ENCODE measurements around the gene ANKRD6. TPM values are rescaled to one million over a fixed set of nuclear protein-coding genes. Genes with fewer than 3 reads are reported as not detected.

ANKRD6 gene
- total RNA-seq, 1 experiment from 2014 or later, result 5.6 TPM

GRCh38 chr6:89580997-89581666, 148.2 kb downstream of the ANKRD6 start:
- no peaks in the 10 kb centered on the region for H3K9me3 ChIP-seq (ENCODE audit: low read length)
- no peak for DNase-seq
- H3F3A ChIP-seq (ENCODE audit: low read length, unreplicated experiment), result no peaks in the 10 kb centered on the region
- no peak overlapping the region for H3K9ac ChIP-seq (ENCODE audit: low read length)
- H3K79me2 ChIP-seq (ENCODE audit: low read length), result no peaks in the 10 kb centered on the region
- H3K9me2 ChIP-seq (replicated peaks; ENCODE audit: low read length), result no peaks in the 10 kb centered on the region
- no peak for ATAC-seq
- H3K27ac ChIP-seq (ENCODE audit: low read length), result no peak overlapping the region
- H3K36me3 ChIP-seq (ENCODE audit: low read depth, low read length), result no peaks in the 10 kb centered on the region
- POLR2A ChIA-PET (ENCODE audit: unreplicated experiment), result no interaction called here
- no peak for TF ChIP-seq EZH2phosphoT487 (IDR thresholded peaks at IDR 0.05; ENCODE audit: borderline replicate concordance, low read length)
- H3K4me3 ChIP-seq (ENCODE audit: low read length), result no peak overlapping the region
- no peaks in the 10 kb centered on the region for H3K27me3 ChIP-seq (ENCODE audit: low read length)
- H2AFZ ChIP-seq (ENCODE audit: low read length), result no peak overlapping the region
- H3K4me2 ChIP-seq (ENCODE audit: low read length), result no peak overlapping the region
- H3K4me1 ChIP-seq (ENCODE audit: insufficient read depth, low read length), result no peaks in the 10 kb centered on the region
- CTCF ChIA-PET, result no interaction called here
- H4K20me1 ChIP-seq (ENCODE audit: low read length), result no peaks in the 10 kb centered on the region
- BruUV-seq (replicated peaks), result no TSS peak
- intact Hi-C loops (cut with micrococcal nuclease), result no loop called here

DNA sequence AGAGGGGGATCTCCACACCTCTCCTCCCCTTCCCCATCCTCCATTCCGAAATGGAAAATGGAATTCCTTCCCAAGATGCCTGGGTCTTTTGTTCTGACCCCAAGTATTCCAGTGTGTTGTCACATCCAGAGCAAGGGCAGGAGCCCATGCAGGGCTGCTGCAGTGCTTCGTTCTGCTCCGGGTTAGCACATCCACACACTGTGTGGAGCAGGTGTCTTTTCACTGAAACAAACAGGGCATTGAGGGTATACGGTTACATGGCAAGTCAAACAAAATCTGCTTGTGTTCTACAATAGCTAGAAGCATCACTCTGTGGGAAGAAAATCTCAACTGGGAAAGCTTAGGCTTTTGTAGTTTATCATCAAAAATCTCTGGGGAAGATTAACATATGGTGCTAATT, 148.7 kb downstream of the ANKRD6 start:
- Histone ChIP-seq H3K36me3 (ENCODE audit: low read depth, low read length) (no peaks in the 10 kb centered on the region), H3F3A (ENCODE audit: low read length, unreplicated experiment) (no peaks in the 10 kb centered on the region), H3K9ac (ENCODE audit: low read length) (no peak overlapping the region), H3K4me3 (ENCODE audit: low read length) (no peak overlapping the region), H3K4me2 (ENCODE audit: low read length) (no peak overlapping the region), H4K20me1 (ENCODE audit: low read length) (no peaks in the 10 kb centered on the region), H3K9me3 (ENCODE audit: low read length) (no peaks in the 10 kb centered on the region), H3K9me2 (replicated peaks; ENCODE audit: low read length) (no peaks in the 10 kb centered on the region), H2AFZ (ENCODE audit: low read length) (no peak overlapping the region), H3K27me3 (ENCODE audit: low read length) (no peaks in the 10 kb centered on the region), H3K27ac (ENCODE audit: low read length) (no peak overlapping the region), H3K79me2 (ENCODE audit: low read length) (no peaks in the 10 kb centered on the region), H3K4me1 (ENCODE audit: insufficient read depth, low read length) (no peaks in the 10 kb centered on the region)
- ATAC-seq, result no peak
- ChIA-PET CTCF (no interaction called here), POLR2A (ENCODE audit: unreplicated experiment) (no interaction called here)
- no peak for DNase-seq
- no TSS peak for BruUV-seq (replicated peaks)
- TF ChIP-seq, protein P1, sequence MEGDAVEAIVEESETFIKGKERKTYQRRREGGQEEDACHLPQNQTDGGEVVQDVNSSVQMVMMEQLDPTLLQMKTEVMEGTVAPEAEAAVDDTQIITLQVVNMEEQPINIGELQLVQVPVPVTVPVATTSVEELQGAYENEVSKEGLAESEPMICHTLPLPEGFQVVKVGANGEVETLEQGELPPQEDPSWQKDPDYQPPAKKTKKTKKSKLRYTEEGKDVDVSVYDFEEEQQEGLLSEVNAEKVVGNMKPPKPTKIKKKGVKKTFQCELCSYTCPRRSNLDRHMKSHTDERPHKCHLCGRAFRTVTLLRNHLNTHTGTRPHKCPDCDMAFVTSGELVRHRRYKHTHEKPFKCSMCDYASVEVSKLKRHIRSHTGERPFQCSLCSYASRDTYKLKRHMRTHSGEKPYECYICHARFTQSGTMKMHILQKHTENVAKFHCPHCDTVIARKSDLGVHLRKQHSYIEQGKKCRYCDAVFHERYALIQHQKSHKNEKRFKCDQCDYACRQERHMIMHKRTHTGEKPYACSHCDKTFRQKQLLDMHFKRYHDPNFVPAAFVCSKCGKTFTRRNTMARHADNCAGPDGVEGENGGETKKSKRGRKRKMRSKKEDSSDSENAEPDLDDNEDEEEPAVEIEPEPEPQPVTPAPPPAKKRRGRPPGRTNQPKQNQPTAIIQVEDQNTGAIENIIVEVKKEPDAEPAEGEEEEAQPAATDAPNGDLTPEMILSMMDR (conservative IDR thresholded peaks at IDR 0.05; ENCODE audit: low read depth, low read length), result no peak
- TF ChIP-seq EZH2phosphoT487 (IDR thresholded peaks at IDR 0.05; ENCODE audit: borderline replicate concordance, low read length), result no peak
- no peak for TF ChIP-seq EZH2 (IDR thresholded peaks at IDR 0.05; ENCODE audit: low read length, unreplicated experiment)
- intact Hi-C loops (cut with micrococcal nuclease), result no loop called here

- TF ChIP-seq, protein P1 (conservative IDR thresholded peaks at IDR 0.05; ENCODE audit: low read depth, low read length), result no peak
- TF ChIP-seq EZH2phosphoT487 (IDR thresholded peaks at IDR 0.05; ENCODE audit: borderline replicate concordance, low read length) (no peak), EZH2 (IDR thresholded peaks at IDR 0.05; ENCODE audit: low read length, unreplicated experiment) (no peak)
- Histone ChIP-seq H3K4me3 (ENCODE audit: low read length) (no peak overlapping the region), H3K9me2 (replicated peaks; ENCODE audit: low read length) (no peaks in the 10 kb centered on the region), H4K20me1 (ENCODE audit: low read length) (no peaks in the 10 kb centered on the region), H3K4me2 (ENCODE audit: low read length) (no peak overlapping the region), H3K4me1 (ENCODE audit: insufficient read depth, low read length) (no peaks in the 10 kb centered on the region), H3K27ac (ENCODE audit: low read length) (no peak overlapping the region), H3K27me3 (ENCODE audit: low read length) (no peaks in the 10 kb centered on the region), H3K79me2 (ENCODE audit: low read length) (no peaks in the 10 kb centered on the region), H3K36me3 (ENCODE audit: low read depth, low read length) (no peaks in the 10 kb centered on the region), H3K9me3 (ENCODE audit: low read length) (no peaks in the 10 kb centered on the region), H3F3A (ENCODE audit: low read length, unreplicated experiment) (no peaks in the 10 kb centered on the region), H3K9ac (ENCODE audit: low read length) (no peak overlapping the region), H2AFZ (ENCODE audit: low read length) (no peak overlapping the region)
- BruUV-seq (replicated peaks), result no TSS peak
- no peak for ATAC-seq
- no peak for DNase-seq
- ChIA-PET POLR2A (ENCODE audit: unreplicated experiment) (no interaction called here), CTCF (no interaction called here)
- intact Hi-C loops (cut with micrococcal nuclease), result no loop called here
These were observed 149.8 kb downstream of the ANKRD6 start for GRCh38 chr6:89582669-89583325.

Data from PC-3 (cell line).